Right lobe of liver (tissue), 4 donors: Measurements from ENCODE around the gene DNAJC11.

ENCODE experiments used
- CTCF ChIP-seq, 4 donors: fragments of 200-600 bp in 3 of 4; fragments of 450-650 bp in 1 of 4; IDR thresholded peaks; one replicate each; pipeline versions ENCODE4 v1.5.1 to v1.8.0; 2016 to 2022; ENCODE audit warnings: antibody characterized with exemption in 4 of 4, mild to moderate bottlenecking in 2 of 4
- POLR2A ChIP-seq: fragments of 450-650 bp; IDR thresholded peaks from one replicate; pipeline ENCODE4 v1.6.1; 2017; ENCODE audit warnings: antibody characterized with exemption, mild to moderate bottlenecking
- donor health status: DM: no; HTN: no; CAD: no.
- donor health status: DM: no; HTN: no; CAD: no.
- donor health status: DM: no; HTN: yes; CAD: no.

- TF ChIP-seq POLR2A = no peak
- TF ChIP-seq CTCF (IDR thresholded peaks at IDR 0.05) = no peak
These were observed 11.4 kb downstream of the DNAJC11 start for GRCh38 chr1:6690186-6690585.
